Measurements from ENCODE around the gene TM9SF3. TPM values are rescaled to one million over a fixed set of nuclear protein-coding genes. Genes with fewer than 3 reads are reported as not detected.

The TM9SF3 gene
- total RNA-seq, 4 donors from 2014 or later, result 52.6 to 65.3 (median 55.6) TPM

- no peak overlapping the region for H3K4me3 ChIP-seq
- TF ChIP-seq POLR2A (IDR thresholded peaks at IDR 0.05) (no peak), CTCF (IDR thresholded peaks at IDR 0.05) (no peak), POLR2AphosphoS5 (IDR thresholded peaks at IDR 0.05) (no peak), EP300 (IDR thresholded peaks at IDR 0.05) (no peak)
- H3K36me3 ChIP-seq, result no peaks in the 10 kb centered on the region
- no peak for DNase-seq (ENCODE audit: low spot score in 2 of 2)
- 65% methylated on average over 4 of the region's 4 CpGs for WGBS
- H3K27ac ChIP-seq, result no peak overlapping the region
- no peaks in the 10 kb centered on the region for H3K9me3 ChIP-seq
- H3K4me1 ChIP-seq, result no peaks in the 10 kb centered on the region
- peaks cover 3% of the 10 kb centered on the region for H3K27me3 ChIP-seq
Measured at GRCh38 chr10:96606216-96606615, 19.4 kb upstream of the TM9SF3 start.

GRCh38 chr10:96600337-96600736 lies 13.5 kb upstream of the TM9SF3 start:
- Histone ChIP-seq H3K27me3 (peaks cover 5% of the 10 kb centered on the region), H3K36me3 (no peaks in the 10 kb centered on the region), H3K27ac (no peak overlapping the region), H3K4me1 (no peaks in the 10 kb centered on the region), H3K9me3 (no peaks in the 10 kb centered on the region), H3K4me3 (no peak overlapping the region)
- 18% methylated on average over 4 of the region's 4 CpGs for WGBS
- TF ChIP-seq POLR2AphosphoS5 (IDR thresholded peaks at IDR 0.05) (no peak), POLR2A (IDR thresholded peaks at IDR 0.05) (no peak), CTCF (IDR thresholded peaks at IDR 0.05) (no peak), EP300 (IDR thresholded peaks at IDR 0.05) (no peak)
- no peak for DNase-seq (ENCODE audit: low spot score in 2 of 2)

- TF ChIP-seq CTCF (IDR thresholded peaks at IDR 0.05) (no peak), EP300 (IDR thresholded peaks at IDR 0.05) (no peak), POLR2A (IDR thresholded peaks at IDR 0.05) (no peak), POLR2AphosphoS5 (IDR thresholded peaks at IDR 0.05) (no peak)
- peaks cover 5% of the 10 kb centered on the region for H3K27me3 ChIP-seq
- H3K4me3 ChIP-seq, result no peak overlapping the region
- no peaks in the 10 kb centered on the region for H3K36me3 ChIP-seq
- 71% methylated on average over 4 of the region's 4 CpGs for WGBS
- H3K27ac ChIP-seq, result no peak overlapping the region
- no peak for DNase-seq (ENCODE audit: low spot score in 2 of 2)
- no peaks in the 10 kb centered on the region for H3K9me3 ChIP-seq
- no peaks in the 10 kb centered on the region for H3K4me1 ChIP-seq
Measured at GRCh38 chr10:96598846-96599245, 12.0 kb upstream of the TM9SF3 start.

- peaks cover 5% of the 10 kb centered on the region for H3K27me3 ChIP-seq
- no peaks in the 10 kb centered on the region for H3K9me3 ChIP-seq
- no peak overlapping the region for H3K4me3 ChIP-seq
- no peaks in the 10 kb centered on the region for H3K36me3 ChIP-seq
- H3K27ac ChIP-seq, result no peak overlapping the region
- TF ChIP-seq POLR2A (IDR thresholded peaks at IDR 0.05) (no peak), POLR2AphosphoS5 (IDR thresholded peaks at IDR 0.05) (no peak), CTCF (IDR thresholded peaks at IDR 0.05) (no peak), EP300 (IDR thresholded peaks at IDR 0.05) (no peak)
- DNase-seq (ENCODE audit: low spot score in 2 of 2), result no peak
- no peaks in the 10 kb centered on the region for H3K4me1 ChIP-seq
- WGBS, result 68% methylated on average over 1 of the region's 1 CpG
Measured at GRCh38 chr10:96596422-96597407, 9.9 kb upstream of the TM9SF3 start.

GRCh38 chr10:96595741-96596140 lies 8.9 kb upstream of the TM9SF3 start:
- H3K27ac ChIP-seq, result no peak overlapping the region
- 94% methylated on average over 4 of the region's 4 CpGs for WGBS
- DNase-seq (ENCODE audit: low spot score in 2 of 2), result no peak
- H3K4me1 ChIP-seq, result no peaks in the 10 kb centered on the region
- peaks cover 5% of the 10 kb centered on the region for H3K27me3 ChIP-seq
- TF ChIP-seq EP300 (IDR thresholded peaks at IDR 0.05) (no peak), POLR2AphosphoS5 (IDR thresholded peaks at IDR 0.05) (no peak), CTCF (IDR thresholded peaks at IDR 0.05) (no peak)
- no peaks in the 10 kb centered on the region for H3K9me3 ChIP-seq
- no peaks in the 10 kb centered on the region for H3K36me3 ChIP-seq
- no peak overlapping the region for H3K4me3 ChIP-seq

Data from suprapubic skin (tissue), 4 donors.